Left ventricle myocardium superior (tissue), 1 donor: ENCODE results near the gene CEP170B. TPM values are rescaled to one million over a fixed set of nuclear protein-coding genes. Genes with fewer than 3 reads are reported as not detected.

Source experiments
- ATAC-seq: fragments of 200-7000 bp; cut with Tn5 transposase; one replicate; pipeline ENCODE4 v1.9.1; 2020; ENCODE audit warnings: mild to moderate bottlenecking, moderate library complexity
- DNase-seq: peaks from one replicate; pipeline ENCODE4 v3.0.0-alpha.2; 2020
- intact Hi-C: fragments of 100-400 bp; cut with micrococcal nuclease; formaldehyde crosslinking; loops from one replicate; pipeline ENCODE4 v1.11.0; 2022
- total RNA-seq: library from RNA; stranded (reverse); fragmentation: NEBNext Ultra II Directional; extraction: Animal tissue kit (Norgen Biotek cat#: 25700); gene quantifications from one replicate; pipeline ENCODE4 v1.2.1, GENCODE V29; 2021
- donor health status: DM: no; HTN: yes; CAD: no; lungs with severe emphysema.

The CEP170B gene
- total RNA-seq, 1 donor from 2014 or later, result 10.7 TPM

DNA sequence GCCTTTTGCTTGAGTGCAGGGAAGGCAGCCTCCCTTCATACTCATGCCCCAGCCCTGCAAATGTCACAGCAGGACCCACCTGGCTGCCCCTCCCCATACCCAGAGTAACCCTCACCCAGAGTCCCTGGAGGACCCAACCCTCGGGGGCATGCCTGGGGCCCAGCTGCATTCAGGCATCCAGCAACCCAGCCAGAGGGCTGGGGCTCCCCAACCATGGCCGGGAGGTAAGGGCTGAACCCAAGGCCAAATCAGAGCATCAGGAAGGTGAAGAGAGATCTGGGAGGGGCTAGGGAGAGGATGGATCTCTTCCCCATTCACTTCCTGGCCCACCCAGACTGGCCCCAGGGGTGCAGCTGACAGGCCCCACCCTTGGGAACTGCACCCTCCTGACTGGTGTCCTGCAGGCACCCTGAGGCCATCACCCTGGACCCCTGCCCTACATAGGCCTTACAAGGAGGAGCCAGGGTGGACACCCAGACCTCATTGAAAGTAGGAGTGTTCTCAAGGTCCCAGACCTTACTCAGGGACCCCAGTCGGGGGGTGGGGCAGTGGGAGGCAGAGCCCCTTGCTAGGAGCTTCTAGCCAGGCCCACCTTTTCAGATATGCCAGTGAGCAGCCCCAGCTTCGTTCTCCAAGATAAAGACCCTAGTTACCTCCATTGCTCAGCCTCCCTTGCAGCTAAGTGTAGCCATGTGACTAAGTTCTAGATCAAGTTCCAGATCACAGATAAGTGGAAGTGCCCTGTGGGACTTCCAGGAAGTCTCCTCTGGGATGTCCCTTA is 58.8 kb downstream of the CEP170B start:
- ATAC-seq (no peak), DNase-seq (no peak)
- intact Hi-C loops, result no loop called here

DNA sequence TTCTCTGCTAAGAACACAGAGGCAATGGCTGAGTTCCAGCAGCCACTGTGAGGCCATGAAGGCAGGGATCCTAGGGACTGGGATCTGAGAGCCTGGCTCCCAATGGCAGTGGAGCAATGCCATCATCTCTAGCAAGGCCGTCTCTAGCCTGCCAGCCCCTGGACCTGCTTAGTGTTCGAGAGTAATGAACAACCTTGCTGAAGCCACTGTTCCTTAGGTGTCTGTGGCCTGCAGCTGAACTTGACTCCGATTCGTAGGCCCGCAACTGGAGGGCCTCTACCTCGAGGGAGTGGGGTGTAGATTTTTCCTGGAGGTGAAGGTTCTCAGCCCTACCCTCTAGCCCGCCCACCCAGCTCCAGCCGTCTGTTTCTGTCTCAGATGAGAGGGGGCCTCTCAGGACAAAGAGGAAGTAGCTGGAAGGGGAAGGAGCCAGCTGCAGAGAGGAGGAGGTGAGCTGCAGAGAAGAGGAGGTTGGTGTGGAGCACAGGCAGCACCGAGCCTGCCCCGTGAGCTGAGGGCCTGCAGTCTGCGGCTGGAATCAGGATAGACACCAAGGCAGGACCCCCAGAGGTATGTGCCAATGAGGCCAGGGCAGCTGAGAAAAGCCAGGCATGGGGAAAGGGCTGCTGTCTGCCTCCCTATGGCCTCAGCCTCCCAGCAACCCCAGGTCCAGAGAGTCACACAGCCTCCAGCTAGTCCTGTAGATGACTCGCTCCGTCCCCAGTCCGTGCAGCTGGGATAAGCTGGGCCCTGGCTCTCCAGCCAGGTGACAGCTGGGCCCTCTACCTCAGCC is 59.5 kb downstream of the CEP170B start, which contains the start of gene PLD4:
Gene PLD4, plus strand, starts transcription at position 459 of the 793 bp plus-strand sequence. CDS start 2,262 bp downstream, outside the sequence.
- no peak for DNase-seq
- intact Hi-C loops, result no loop called here
- no peak for ATAC-seq

DNA sequence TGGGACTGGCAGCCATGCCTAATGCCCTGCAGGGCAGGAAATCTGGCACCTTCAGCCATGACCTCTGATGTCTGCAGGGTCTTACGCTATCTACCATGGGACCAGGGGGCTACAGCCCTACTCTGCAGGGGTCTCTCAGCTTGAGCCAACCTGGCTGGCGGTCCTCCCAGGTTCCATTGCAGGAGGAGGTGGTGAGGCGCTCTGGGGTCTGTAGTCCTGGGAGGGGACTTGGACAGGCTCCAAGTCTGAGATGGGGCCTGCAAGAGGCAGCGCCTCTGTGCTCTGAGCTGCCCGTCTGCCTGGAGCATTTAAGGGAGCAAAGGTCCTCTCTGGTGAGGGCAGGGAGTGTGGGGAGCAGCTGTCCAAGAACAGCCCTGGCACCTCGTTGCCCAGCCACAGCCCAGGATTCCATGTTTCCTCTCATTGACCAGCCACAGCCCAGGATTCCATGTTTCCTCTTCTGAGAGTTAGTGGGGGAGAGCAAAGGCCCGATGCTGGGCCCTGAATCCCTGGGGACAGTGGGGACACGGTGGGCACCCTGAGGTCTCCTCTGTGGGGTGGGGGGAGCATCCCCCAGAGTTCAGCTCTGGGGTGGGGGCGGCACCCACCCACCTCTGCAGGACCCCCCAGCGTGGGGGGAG is 60.3 kb downstream of the CEP170B start:
- intact Hi-C loops, result no loop called here
- DNase-seq (no peak), ATAC-seq (no peak)

DNA sequence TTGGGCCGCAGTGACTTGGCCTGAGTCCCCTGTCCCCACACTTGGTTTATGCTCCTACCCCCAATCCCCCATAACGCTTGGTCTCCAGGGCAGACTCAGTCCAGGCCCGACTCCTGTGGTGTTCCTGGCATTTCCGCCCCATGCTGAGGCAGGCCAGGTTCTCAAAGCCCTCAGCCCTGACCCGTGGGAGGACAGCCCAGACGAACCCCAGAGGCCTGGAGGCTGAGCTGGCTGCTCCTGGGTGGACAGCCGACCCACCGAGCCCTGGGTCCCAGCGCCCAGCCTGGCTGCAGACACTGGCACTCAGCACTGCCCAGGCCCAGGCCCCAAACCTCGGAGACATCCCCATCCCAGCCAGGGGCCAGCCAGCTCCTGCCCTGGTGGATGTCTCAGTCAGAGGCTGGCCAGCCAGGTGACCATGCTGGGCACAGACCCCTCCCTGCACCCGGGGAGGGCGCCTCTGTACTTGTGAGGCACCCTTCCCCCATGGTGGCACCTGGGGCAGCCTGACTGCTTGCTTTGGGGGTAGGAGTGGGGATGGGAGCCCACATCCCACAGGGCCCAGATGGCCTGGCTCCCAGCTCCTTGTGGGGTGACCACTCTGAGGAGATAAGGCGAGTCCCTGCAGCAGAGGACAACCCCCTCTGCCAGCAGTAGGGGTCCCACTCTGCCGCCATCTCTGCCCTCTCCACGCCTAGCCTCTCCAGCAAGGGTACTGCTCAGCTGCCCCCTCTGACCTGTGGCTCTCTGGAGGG is 61.0 kb downstream of the CEP170B start:
- intact Hi-C loops, result no loop called here
- no peak for DNase-seq
- ATAC-seq, result no peak

DNA sequence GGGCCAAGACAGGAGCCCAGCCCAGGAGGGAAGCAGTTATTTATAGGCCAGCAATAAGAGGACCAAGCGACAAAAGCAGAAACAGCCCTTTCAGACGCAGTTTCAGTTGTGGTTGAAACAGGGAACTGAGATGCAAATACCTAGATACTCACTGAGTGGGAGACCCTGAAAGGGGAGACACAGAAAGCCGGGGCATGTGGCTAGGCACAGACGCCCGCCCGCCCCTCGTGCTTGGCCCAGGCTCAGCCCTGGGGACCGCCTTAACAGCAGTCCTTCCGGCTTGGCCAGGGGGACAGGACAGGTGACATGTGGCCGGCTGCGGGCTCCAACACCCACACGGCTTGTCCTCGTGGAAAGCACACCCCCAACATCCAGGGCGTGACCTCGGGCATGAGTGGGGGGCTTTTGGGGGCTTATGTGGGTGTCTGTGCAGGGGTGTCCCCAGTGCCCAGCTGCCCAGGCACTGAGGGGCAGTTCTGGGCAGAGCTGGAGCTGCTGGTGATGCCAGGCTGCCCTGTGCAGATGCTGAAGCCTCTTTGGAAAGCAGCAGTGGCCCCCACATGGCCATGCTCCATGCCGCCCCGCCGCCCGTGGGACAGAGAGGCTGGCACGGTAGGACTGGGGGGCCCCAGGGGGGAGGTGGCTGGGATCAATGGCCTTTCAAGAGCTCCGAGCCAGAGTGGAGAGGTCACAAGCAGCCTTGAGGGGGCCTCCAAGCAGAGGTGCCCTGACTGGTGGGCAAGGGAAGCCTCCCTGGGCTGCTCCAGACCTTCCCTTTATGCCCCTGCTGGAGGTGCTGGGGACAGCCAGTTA is 61.8 kb downstream of the CEP170B start:
- intact Hi-C loops, result no loop called here
- ATAC-seq (no peak), DNase-seq (no peak)

DNA sequence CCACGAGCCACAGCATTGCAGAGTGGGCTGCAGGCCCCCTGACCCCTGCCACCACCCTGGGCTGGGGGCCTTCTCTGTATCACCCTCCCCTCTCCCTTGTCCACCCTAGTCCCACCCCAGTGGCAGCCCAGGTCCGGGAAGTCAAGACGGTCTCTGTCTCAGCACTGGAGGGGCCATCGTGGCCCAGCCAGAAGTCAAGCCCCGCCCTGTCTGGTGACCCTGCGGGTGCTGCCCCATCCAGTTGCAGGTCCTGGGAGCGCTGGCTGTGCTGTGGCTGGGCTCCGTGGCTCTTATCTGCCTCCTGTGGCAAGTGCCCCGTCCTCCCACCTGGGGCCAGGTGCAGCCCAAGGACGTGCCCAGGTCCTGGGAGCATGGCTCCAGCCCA is 62.4 kb downstream of the CEP170B start:
- DNase-seq (no peak), ATAC-seq (no peak)
- intact Hi-C loops, result no loop called here

DNA sequence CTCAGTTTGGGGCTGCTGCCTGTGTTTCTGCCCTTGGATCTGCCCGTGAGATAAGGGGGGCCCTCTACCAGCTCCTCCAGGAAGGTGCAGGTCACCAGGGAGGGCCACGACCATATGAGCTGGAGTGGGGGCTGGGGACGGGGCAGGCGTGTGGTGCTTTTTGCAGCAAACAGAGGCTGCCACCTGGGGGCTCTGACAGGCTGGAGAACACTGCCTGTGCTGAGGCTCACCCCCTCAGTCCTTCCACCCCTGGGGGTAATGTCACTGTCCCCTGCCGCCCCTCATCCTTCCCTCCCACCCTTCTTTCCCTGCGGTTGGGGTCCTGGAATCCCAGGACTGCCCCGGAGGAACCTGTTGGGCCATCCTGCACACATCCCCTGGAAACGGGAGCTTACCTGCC is 62.8 kb downstream of the CEP170B start:
- DNase-seq (no peak), ATAC-seq (no peak)
- intact Hi-C loops, result no loop called here

DNA sequence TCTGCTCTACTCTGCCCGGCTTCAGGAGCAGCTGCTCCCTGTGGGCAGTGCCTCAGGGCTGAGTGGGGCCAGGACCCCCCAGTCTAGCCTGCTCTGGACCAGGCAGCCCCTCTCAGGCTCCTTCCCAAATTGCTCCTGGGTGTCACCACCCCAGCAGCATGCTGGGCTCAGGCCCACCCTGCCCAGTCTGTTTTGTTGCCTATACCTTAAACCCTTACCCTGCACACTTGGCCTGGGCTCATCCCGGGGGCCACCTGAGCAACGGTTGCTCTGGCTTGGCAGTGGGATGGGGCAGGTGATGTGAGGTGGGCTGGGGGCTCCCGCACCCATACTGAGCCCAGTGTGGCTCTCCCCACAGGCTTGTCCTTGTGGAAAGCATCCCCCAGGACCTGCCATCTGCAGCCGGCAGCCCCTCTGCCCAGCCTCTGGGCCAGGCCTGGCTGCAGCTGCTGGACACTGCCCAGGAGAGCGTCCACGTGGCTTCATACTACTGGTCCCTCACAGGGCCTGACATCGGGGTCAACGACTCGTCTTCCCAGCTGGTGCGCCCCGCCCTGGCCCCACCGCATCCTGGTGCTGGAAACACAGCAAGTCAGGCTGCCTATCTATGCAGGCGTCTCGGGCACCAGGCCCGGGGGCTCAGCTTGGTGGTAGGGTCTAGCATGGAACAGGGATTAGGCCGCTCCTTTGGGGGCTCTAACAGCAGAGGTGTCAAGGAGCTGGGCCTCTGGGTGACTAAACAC is 63.5 kb downstream of the CEP170B start:
- intact Hi-C loops, result no loop called here
- no peak for DNase-seq
- ATAC-seq, result no peak

DNA sequence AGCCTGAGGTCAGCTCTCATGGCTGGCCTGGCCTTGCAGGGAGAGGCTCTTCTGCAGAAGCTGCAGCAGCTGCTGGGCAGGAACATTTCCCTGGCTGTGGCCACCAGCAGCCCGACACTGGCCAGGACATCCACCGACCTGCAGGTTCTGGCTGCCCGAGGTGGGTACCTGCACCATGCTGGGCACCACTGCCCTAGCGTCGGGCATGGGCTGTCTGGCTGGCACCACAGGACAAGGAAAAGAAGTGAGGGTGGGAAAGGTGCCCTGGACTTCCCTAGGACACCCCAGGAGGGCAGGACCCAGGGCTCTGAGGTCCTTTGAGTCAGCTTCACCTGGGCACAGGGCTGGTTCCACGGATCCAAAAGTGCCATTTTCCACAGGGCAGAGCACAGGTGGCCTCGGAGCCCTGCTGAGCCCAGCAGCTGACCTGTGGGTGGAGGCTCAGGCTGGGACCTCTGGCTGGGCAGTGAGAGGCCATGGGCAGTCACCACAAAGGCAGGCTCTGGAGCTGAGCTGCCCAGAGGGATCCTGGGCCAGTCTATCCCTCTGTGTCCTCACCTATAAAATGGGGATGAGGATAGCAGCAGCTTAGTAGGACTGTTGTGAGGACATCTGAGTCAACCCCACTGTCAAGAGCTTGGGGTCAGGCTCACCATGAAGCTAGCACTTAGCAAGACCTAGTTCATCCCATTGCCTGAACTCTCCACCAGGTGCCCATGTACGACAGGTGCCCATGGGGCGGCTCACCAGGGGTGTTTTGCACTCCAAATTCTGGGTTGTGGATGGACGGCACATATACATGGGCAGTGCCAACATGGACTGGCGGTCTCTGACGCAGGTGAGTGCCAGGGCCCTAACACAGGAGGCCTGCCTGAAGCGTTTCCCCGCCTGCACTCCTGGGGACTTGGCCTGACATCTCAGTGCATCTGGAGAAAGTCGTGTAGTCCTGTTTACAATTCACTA is 64.5 kb downstream of the CEP170B start:
- DNase-seq, result no peak
- no peak for ATAC-seq
- intact Hi-C loops, result no loop called here

DNA sequence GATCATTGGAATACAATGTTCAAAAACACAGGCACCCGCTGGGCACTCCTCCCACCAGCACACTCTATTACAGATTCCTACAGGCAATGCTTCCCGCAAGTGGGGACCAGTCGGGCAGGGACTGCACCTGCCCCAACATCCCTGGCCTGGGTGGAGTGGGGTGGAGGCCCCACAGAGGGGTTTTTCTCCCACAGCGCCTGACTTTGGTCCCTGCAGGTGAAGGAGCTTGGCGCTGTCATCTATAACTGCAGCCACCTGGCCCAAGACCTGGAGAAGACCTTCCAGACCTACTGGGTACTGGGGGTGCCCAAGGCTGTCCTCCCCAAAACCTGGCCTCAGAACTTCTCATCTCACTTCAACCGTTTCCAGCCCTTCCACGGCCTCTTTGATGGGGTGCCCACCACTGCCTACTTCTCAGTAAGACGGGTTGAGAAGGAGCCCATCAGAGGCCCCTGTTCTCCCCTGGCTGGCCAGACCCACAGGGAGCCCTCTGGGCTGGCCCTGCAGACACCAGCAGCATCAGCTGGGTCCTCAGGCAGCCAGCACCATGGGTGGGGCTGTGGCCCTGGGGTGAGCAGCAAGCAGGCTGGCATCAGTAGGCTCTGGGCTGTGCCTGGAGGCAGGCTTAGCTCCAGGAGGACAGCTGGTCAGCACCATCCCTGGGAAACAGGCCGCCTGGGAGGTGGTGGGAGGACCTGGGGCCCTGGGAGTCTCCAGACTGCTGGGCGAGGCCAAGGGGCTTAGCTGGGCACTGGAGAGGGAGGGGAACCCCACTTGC is 65.6 kb downstream of the CEP170B start:
- no peak for ATAC-seq
- intact Hi-C loops, result no loop called here
- no peak for DNase-seq

DNA sequence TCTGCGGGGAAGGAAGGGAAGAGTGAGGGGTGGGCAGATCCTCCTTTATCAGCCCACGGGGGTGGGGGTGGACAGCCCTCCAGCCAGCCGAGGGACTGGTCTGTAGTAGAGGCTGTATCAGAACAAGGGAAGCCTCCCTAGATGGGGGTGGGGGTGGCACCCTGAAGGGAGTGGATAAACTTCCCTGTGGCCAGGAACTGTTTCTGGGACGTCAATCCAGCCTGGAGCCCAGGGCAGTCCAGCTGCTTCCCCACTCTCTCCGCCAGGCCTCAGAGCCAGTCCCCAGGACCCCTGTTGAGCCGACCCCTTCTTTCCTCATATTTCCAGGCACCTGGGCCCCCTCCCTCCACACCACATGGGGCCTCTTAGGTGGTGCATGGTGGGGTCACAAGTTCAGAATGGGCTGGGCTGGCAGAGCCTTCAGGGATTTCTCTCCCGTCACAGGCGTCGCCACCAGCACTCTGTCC is 66.3 kb downstream of the CEP170B start:
- intact Hi-C loops, result no loop called here
- no peak for DNase-seq
- ATAC-seq, result no peak

DNA sequence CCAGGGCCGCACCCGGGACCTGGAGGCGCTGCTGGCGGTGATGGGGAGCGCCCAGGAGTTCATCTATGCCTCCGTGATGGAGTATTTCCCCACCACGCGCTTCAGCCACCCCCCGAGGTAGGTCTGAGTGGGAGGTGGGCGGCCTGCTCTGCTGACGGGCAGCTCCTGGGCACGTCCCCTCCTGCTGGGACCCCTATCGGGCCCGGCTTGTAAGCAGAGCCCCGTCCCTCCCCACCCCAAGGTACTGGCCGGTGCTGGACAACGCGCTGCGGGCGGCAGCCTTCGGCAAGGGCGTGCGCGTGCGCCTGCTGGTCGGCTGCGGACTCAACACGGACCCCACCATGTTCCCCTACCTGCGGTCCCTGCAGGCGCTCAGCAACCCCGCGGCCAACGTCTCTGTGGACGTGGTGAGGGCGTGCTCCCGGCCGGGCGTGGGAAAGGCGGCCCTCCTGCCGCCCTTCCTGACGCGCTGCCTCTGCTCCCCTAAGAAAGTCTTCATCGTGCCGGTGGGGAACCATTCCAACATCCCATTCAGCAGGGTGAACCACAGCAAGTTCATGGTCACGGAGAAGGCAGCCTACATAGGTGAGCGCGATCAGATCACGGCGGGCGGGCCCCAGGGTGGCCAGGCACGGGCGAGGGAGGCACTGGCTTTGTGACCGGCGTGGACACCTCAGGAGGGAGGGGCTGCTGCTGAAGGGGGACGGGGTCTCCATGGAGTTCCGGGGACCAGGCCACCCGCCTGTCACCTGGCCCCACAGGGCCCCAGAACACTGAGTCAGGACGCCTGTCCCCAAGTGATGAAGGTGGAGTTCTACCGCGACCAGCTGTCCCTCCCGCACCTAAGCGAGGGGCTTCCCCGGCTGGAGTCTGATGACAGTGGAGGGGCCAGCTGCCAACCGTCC is 67.0 kb downstream of the CEP170B start:
- intact Hi-C loops, result no loop called here
- DNase-seq (no peak), ATAC-seq (peak; percentile 2)

DNA sequence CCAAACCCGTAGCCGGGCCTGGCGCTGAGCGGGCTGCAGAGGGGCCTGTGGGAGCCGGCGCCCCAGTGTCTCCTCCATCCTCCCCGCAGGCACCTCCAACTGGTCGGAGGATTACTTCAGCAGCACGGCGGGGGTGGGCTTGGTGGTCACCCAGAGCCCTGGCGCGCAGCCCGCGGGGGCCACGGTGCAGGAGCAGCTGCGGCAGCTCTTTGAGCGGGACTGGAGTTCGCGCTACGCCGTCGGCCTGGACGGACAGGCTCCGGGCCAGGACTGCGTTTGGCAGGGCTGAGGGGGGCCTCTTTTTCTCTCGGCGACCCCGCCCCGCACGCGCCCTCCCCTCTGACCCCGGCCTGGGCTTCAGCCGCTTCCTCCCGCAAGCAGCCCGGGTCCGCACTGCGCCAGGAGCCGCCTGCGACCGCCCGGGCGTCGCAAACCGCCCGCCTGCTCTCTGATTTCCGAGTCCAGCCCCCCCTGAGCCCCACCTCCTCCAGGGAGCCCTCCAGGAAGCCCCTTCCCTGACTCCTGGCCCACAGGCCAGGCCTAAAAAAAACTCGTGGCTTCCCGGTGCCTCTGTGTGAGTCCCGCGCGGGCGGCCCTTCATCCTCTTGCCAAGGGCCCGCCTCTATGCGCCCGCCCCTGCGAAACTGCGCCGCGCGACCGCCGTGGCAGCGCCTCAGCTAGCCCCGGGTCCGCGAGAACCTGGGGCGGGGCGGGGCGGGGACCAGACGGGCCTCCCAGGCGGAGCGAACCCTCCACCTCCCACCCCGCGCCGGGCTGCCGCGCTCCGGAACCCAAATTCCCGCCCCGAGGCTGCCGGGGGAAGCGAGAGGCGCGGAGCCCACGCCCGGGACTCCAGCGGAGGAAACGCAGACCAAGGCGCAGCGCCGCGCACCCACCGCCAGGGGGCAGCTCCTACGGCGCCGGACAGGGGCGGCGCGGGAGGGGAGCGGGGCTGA is 67.9 kb downstream of the CEP170B start:
- DNase-seq, result peak; percentile 94
- ATAC-seq, result peak; percentile 89
- intact Hi-C loops, result no loop called here
